ENCODE data around the gene MTERF2. TPM values are rescaled to one million over a fixed set of nuclear protein-coding genes. Genes with fewer than 3 reads are reported as not detected.
A peak's percentile ranks its signal among the peaks of the same experiment; 100 is the strongest.

The MTERF2 gene
- total RNA-seq, 1 experiment from 2014 or later: 7.0 TPM

DNA sequence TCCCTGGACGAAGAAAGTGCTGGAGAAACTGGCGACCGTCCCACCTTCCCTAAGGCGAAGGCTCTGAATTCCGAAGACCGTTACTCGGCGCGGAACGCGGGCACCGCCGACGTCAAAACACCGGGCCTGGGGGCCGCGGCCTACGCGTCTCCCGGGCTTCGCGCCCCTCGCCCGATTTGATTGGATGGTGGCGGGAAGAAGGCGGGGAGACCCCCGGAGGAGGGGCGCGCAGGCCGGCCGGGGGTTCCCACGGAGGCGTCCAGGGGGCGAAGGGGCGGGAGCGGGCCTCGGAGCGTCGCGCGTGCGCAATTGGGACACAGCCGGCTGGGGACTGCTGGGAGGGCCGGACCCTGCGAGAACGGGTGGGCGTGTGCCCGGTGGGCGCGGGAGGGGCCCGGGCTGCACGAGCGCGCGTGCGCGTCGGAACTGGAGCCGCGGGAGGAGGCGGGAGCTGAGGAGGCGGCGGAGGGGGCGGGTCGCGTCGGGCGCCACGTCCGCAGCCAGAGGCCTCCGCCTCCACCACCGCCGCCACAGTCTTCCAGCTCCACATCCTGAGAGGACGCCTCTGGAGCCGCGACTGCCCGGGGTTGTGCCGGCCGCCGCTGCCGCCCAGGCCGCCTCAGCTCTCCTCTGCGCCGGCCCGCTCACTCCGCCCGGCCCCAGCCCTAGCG lies 31.4 kb downstream of the MTERF2 start, which contains the start of gene TMEM263 (continued):
- no peak for TF ChIP-seq ATF6 (CRISPR knock-in tag; IDR thresholded peaks at IDR 0.05)
- TF ChIP-seq CREM (CRISPR knock-in tag; IDR thresholded peaks at IDR 0.05): no peak; the same call in 1 of the 2 replicates
- TF ChIP-seq ZNF317 (CRISPR knock-in tag; IDR thresholded peaks at IDR 0.05; ENCODE audit: borderline replicate concordance, low read depth): no peak
- no peak for TF ChIP-seq ZNF263 (CRISPR knock-in tag; IDR thresholded peaks at IDR 0.05; ENCODE audit: low read depth)
- TF ChIP-seq HMGA2 (CRISPR knock-in tag; IDR thresholded peaks at IDR 0.05): no peak
- TF ChIP-seq, protein P1, sequence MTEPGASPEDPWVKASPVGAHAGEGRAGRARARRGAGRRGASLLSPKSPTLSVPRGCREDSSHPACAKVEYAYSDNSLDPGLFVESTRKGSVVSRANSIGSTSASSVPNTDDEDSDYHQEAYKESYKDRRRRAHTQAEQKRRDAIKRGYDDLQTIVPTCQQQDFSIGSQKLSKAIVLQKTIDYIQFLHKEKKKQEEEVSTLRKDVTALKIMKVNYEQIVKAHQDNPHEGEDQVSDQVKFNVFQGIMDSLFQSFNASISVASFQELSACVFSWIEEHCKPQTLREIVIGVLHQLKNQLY (CRISPR knock-in tag; IDR thresholded peaks at IDR 0.05): no peak
- peak; percentile 93 for TF ChIP-seq MAX (CRISPR knock-in tag; IDR thresholded peaks at IDR 0.05)
- no peak for TF ChIP-seq NR3C1 (CRISPR knock-in tag; conservative IDR thresholded peaks at IDR 0.05; ENCODE audit: low read depth)
- TF ChIP-seq OVOL2 (CRISPR knock-in tag; IDR thresholded peaks at IDR 0.05; ENCODE audit: borderline replicate concordance): no peak; the same call in 1 of the 2 replicates
- TF ChIP-seq FOXP1 (CRISPR knock-in tag; IDR thresholded peaks at IDR 0.05; ENCODE audit: borderline replicate concordance): peak; percentile 33
- no peak for TF ChIP-seq TEAD4 (CRISPR knock-in tag; IDR thresholded peaks at IDR 0.05)
- no peak for TF ChIP-seq ZNF671 (CRISPR knock-in tag; IDR thresholded peaks at IDR 0.05)
- no peak for TF ChIP-seq ZNF396 (CRISPR knock-in tag; IDR thresholded peaks at IDR 0.05; ENCODE audit: borderline replicate concordance)
- TF ChIP-seq, protein P2, sequence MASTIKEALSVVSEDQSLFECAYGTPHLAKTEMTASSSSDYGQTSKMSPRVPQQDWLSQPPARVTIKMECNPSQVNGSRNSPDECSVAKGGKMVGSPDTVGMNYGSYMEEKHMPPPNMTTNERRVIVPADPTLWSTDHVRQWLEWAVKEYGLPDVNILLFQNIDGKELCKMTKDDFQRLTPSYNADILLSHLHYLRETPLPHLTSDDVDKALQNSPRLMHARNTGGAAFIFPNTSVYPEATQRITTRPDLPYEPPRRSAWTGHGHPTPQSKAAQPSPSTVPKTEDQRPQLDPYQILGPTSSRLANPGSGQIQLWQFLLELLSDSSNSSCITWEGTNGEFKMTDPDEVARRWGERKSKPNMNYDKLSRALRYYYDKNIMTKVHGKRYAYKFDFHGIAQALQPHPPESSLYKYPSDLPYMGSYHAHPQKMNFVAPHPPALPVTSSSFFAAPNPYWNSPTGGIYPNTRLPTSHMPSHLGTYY (CRISPR knock-in tag; IDR thresholded peaks at IDR 0.05): no peak
- no peak for TF ChIP-seq GRHL2 (CRISPR knock-in tag; IDR thresholded peaks at IDR 0.05; ENCODE audit: insufficient replicate concordance, severe bottlenecking)
- TF ChIP-seq E2F5 (CRISPR knock-in tag; IDR thresholded peaks at IDR 0.05): peak; percentile 86
- no peak for TF ChIP-seq SMAD4 (CRISPR knock-in tag; IDR thresholded peaks at IDR 0.05)
- TF ChIP-seq, protein P3, sequence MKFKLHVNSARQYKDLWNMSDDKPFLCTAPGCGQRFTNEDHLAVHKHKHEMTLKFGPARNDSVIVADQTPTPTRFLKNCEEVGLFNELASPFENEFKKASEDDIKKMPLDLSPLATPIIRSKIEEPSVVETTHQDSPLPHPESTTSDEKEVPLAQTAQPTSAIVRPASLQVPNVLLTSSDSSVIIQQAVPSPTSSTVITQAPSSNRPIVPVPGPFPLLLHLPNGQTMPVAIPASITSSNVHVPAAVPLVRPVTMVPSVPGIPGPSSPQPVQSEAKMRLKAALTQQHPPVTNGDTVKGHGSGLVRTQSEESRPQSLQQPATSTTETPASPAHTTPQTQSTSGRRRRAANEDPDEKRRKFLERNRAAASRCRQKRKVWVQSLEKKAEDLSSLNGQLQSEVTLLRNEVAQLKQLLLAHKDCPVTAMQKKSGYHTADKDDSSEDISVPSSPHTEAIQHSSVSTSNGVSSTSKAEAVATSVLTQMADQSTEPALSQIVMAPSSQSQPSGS (CRISPR knock-in tag; IDR thresholded peaks at IDR 0.05; ENCODE audit: borderline replicate concordance, low read depth): no peak
- TF ChIP-seq SMAD3 (CRISPR knock-in tag; IDR thresholded peaks at IDR 0.05; ENCODE audit: borderline replicate concordance): peak; percentile 64; the same call in 1 of the 2 replicates
- TF ChIP-seq, protein P4, sequence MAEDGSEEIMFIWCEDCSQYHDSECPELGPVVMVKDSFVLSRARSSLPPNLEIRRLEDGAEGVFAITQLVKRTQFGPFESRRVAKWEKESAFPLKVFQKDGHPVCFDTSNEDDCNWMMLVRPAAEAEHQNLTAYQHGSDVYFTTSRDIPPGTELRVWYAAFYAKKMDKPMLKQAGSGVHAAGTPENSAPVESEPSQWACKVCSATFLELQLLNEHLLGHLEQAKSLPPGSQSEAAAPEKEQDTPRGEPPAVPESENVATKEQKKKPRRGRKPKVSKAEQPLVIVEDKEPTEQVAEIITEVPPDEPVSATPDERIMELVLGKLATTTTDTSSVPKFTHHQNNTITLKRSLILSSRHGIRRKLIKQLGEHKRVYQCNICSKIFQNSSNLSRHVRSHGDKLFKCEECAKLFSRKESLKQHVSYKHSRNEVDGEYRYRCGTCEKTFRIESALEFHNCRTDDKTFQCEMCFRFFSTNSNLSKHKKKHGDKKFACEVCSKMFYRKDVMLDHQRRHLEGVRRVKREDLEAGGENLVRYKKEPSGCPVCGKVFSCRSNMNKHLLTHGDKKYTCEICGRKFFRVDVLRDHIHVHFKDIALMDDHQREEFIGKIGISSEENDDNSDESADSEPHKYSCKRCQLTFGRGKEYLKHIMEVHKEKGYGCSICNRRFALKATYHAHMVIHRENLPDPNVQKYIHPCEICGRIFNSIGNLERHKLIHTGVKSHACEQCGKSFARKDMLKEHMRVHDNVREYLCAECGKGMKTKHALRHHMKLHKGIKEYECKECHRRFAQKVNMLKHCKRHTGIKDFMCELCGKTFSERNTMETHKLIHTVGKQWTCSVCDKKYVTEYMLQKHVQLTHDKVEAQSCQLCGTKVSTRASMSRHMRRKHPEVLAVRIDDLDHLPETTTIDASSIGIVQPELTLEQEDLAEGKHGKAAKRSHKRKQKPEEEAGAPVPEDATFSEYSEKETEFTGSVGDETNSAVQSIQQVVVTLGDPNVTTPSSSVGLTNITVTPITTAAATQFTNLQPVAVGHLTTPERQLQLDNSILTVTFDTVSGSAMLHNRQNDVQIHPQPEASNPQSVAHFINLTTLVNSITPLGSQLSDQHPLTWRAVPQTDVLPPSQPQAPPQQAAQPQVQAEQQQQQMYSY (CRISPR knock-in tag; IDR thresholded peaks at IDR 0.05): peak; percentile 19; the same call in 1 of the 2 replicates
- no peak for TF ChIP-seq IRF2 (CRISPR knock-in tag; IDR thresholded peaks at IDR 0.05; ENCODE audit: borderline replicate concordance, low read depth)
- 0 out of 2 replicates have a peak, but pooled peaks have one; percentile 43 for TF ChIP-seq ZBTB43 (CRISPR knock-in tag; IDR thresholded peaks at IDR 0.05)
- no peak for TF ChIP-seq RELA (CRISPR knock-in tag; IDR thresholded peaks at IDR 0.05; ENCODE audit: borderline replicate concordance)
- TF ChIP-seq, protein P5, sequence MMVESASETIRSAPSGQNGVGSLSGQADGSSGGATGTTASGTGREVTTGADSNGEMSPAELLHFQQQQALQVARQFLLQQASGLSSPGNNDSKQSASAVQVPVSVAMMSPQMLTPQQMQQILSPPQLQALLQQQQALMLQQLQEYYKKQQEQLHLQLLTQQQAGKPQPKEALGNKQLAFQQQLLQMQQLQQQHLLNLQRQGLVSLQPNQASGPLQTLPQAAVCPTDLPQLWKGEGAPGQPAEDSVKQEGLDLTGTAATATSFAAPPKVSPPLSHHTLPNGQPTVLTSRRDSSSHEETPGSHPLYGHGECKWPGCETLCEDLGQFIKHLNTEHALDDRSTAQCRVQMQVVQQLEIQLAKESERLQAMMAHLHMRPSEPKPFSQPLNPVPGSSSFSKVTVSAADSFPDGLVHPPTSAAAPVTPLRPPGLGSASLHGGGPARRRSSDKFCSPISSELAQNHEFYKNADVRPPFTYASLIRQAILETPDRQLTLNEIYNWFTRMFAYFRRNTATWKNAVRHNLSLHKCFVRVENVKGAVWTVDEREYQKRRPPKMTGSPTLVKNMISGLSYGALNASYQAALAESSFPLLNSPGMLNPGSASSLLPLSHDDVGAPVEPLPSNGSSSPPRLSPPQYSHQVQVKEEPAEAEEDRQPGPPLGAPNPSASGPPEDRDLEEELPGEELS (CRISPR knock-in tag; IDR thresholded peaks at IDR 0.05): peak; percentile 19; the same call in 1 of the 2 replicates
